WTC11 (cell line): ENCODE measurements around the gene ABHD12B. TPM values are rescaled to one million over a fixed set of nuclear protein-coding genes. Genes with fewer than 3 reads are reported as not detected.

Experiments
- ATAC-seq: fragments of 200-7000 bp; cut with Tn5 transposase; 2 replicates; pipeline ENCODE4 v1.10.0; 2021; ENCODE audit warnings: mild to moderate bottlenecking, moderate library complexity
- CTCF ChIA-PET: fragments of 300-600 bp; sonication (Branson Sonifier 250); formaldehyde crosslinking; loops from one replicate; lab custom pipeline; 2021; ENCODE audit warnings: antibody characterized with exemption; lab: Charles Lee
- POLR2A ChIA-PET: fragments of 350-600 bp; sonication (Branson Sonifier 250); formaldehyde crosslinking; loops from one replicate; lab custom pipeline; 2021; ENCODE audit warnings: antibody characterized with exemption; lab: Charles Lee
- DNase-seq: peaks from one replicate; pipeline ENCODE4 v3.0.0; 2021; ENCODE audit warnings: low spot score
- H3K27ac Mint-ChIP-seq: 2 replicates; pipeline ENCODE4 v1.8.0; 2021; ENCODE audit warnings: mixed read lengths
- H3K27me3 Mint-ChIP-seq: 2 replicates; pipeline ENCODE4 v1.8.0; 2021; ENCODE audit warnings: low read depth, mild to moderate bottlenecking, moderate library complexity, mixed read lengths
- H3K36me3 Mint-ChIP-seq: 2 replicates; pipeline ENCODE4 v1.8.0; 2021; ENCODE audit warnings: mixed read lengths
- H3K4me1 Mint-ChIP-seq: 2 replicates; pipeline ENCODE4 v1.8.0; 2022; ENCODE audit warnings: mixed read lengths
- H3K4me3 Mint-ChIP-seq: 2 replicates; pipeline ENCODE4 v1.8.0; 2021; ENCODE audit warnings: mild to moderate bottlenecking, moderate library complexity, mixed read lengths
- H3K9me3 Mint-ChIP-seq: 2 replicates; pipeline ENCODE4 v1.8.0; 2021; ENCODE audit warnings: mixed read lengths
- ATF1 ChIP-seq: sonication (generic); formaldehyde crosslinking; IDR thresholded peaks from 2 replicates; pipeline ENCODE4 v1.8.1; 2023; ENCODE audit warnings: mild to moderate bottlenecking, moderate library complexity, missing genetic modification reagents
- CREB1 ChIP-seq: sonication (generic); formaldehyde crosslinking; IDR thresholded peaks from 2 replicates; pipeline ENCODE4 v1.8.0; 2023; ENCODE audit warnings: mild to moderate bottlenecking, missing genetic modification reagents
- CREM ChIP-seq: sonication (generic); formaldehyde crosslinking; IDR thresholded peaks from 2 replicates; pipeline ENCODE4 v1.8.1; 2022; ENCODE audit warnings: mild to moderate bottlenecking, missing genetic modification reagents, moderate library complexity
- EMX1 ChIP-seq: fragments of 250-450 bp; sonication (Bioruptor Pico); IDR thresholded peaks from 2 replicates; pipeline ENCODE4 v1.8.0; 2021; ENCODE audit warnings: mild to moderate bottlenecking
- GABPB1 ChIP-seq: sonication (generic); formaldehyde crosslinking; IDR thresholded peaks from 2 replicates; pipeline ENCODE4 v1.8.1; 2023; ENCODE audit warnings: mild to moderate bottlenecking, missing genetic modification reagents
- IRF2 ChIP-seq: sonication (generic); formaldehyde crosslinking; IDR thresholded peaks from 2 replicates; pipeline ENCODE4 v1.8.0; 2022; ENCODE audit warnings: low read depth, missing genetic modification reagents, borderline replicate concordance
- MYBL2 ChIP-seq: sonication (generic); formaldehyde crosslinking; IDR thresholded peaks from 2 replicates; pipeline ENCODE4 v1.8.1; 2023; ENCODE audit warnings: mild to moderate bottlenecking, moderate library complexity, missing genetic modification reagents
- RORB ChIP-seq: fragments of 250-450 bp; sonication (Bioruptor Pico); IDR thresholded peaks from 2 replicates; pipeline ENCODE4 v1.9.0; 2021; ENCODE audit warnings: mild to moderate bottlenecking
- SP1 ChIP-seq: sonication (generic); formaldehyde crosslinking; conservative IDR thresholded peaks from 2 replicates; pipeline ENCODE4 v1.8.1; 2022; ENCODE audit warnings: missing genetic modification reagents
- ZNF138 ChIP-seq: sonication (generic); formaldehyde crosslinking; conservative IDR thresholded peaks from 2 replicates; pipeline ENCODE4 v1.8.1; 2022; ENCODE audit warnings: mild to moderate bottlenecking, moderate library complexity, missing genetic modification reagents
- ZNF219 ChIP-seq: sonication (generic); formaldehyde crosslinking; IDR thresholded peaks from 2 replicates; pipeline ENCODE4 v1.8.0; 2023; ENCODE audit warnings: missing genetic modification reagents, mild to moderate bottlenecking, borderline replicate concordance
- ZNF396 ChIP-seq: fragments of 250-450 bp; sonication (Bioruptor Pico); IDR thresholded peaks from 2 replicates; pipeline ENCODE4 v1.8.0; 2021; ENCODE audit warnings: mild to moderate bottlenecking, moderate library complexity, borderline replicate concordance
- ZNF416 ChIP-seq: fragments of 250-450 bp; sonication (Bioruptor Pico); IDR thresholded peaks from 2 replicates; pipeline ENCODE4 v1.9.0; 2021; ENCODE audit warnings: mild to moderate bottlenecking, inconsistent platforms
- ZNF423 ChIP-seq: fragments of 250-450 bp; sonication (Bioruptor Pico); IDR thresholded peaks from 2 replicates; pipeline ENCODE4 v2.1.2; 2022; ENCODE audit warnings: mild to moderate bottlenecking, moderate library complexity
- total RNA-seq: library from RNA; stranded (reverse); gene quantifications from 3 replicates; pipeline ENCODE4 v1.2.3, GENCODE V29; 2021
- TF ChIP-seq, protein P1 (sequence below): fragments of 250-450 bp; sonication (Bioruptor Pico); conservative IDR thresholded peaks from 2 replicates; pipeline ENCODE4 v1.9.0; 2021; ENCODE audit warnings: mild to moderate bottlenecking
- TF ChIP-seq, protein P2 (sequence below): sonication (generic); formaldehyde crosslinking; IDR thresholded peaks from 2 replicates; pipeline ENCODE4 v1.8.1; 2023; ENCODE audit warnings: mild to moderate bottlenecking, missing genetic modification reagents, moderate library complexity
- TF ChIP-seq, protein P3 (sequence below): sonication (generic); formaldehyde crosslinking; IDR thresholded peaks from 2 replicates; pipeline ENCODE4 v1.8.0; 2022; ENCODE audit warnings: mild to moderate bottlenecking, missing genetic modification reagents
- TF ChIP-seq, protein P4 (sequence below): fragments of 250-450 bp; sonication (Bioruptor Pico); IDR thresholded peaks from 2 replicates; pipeline ENCODE4 v2.1.2; 2022; ENCODE audit warnings: mild to moderate bottlenecking, moderate library complexity
- TF ChIP-seq, protein P5 (sequence below): sonication (generic); formaldehyde crosslinking; conservative IDR thresholded peaks from 2 replicates; pipeline ENCODE4 v1.8.1; 2023; ENCODE audit warnings: mild to moderate bottlenecking, low read depth, missing genetic modification reagents, moderate library complexity
- TF ChIP-seq, protein P6 (sequence below): sonication (generic); formaldehyde crosslinking; IDR thresholded peaks from 2 replicates; pipeline ENCODE4 v1.8.1; 2022; ENCODE audit warnings: missing genetic modification reagents, borderline replicate concordance
- TF ChIP-seq, protein P7 (sequence below): fragments of 200-600 bp; IDR thresholded peaks from 2 replicates; pipeline ENCODE4 v1.8.0; 2022; ENCODE audit warnings: antibody characterized with exemption

ABHD12B gene
- total RNA-seq, 1 experiment from 2014 or later = 156 TPM

DNA sequence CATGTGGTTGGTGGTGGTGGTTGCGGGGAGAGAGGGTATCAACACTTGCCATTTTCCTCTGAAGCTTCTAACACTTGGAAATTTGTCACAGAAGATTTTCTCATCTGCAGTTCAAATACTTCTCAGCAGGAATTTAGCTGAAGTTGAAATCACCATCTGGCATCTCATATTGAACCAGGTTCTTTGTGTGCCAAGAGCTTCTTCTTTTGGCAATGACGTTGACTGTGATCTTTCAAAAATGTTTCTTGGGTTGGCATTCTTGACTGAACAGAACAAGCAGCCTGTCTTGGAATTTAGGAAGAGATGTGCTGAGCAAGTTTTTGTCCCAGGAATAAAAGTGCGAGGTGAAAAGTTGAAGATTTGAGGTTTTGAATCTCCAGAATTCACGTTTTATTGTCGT, 32.2 kb upstream of the ABHD12B start:
- ATAC-seq = no peak
- Mint-ChIP-seq H3K9me3 (peaks cover 7% of the 10 kb centered on the region), H3K4me1 (peaks cover 2% of the 10 kb centered on the region; the same call in 1 of the 2 replicates), H3K4me3 (no peak overlapping the region), H3K27ac (no peak overlapping the region), H3K36me3 (no peaks in the 10 kb centered on the region), H3K27me3 (peaks cover 7% of the 10 kb centered on the region)
- POLR2A ChIA-PET = interaction anchor here (1.2 kb wide), 1 partner anchor 32 kb away, joined by 3 read pairs; the partner anchor contains the start of gene ABHD12B
- no peak for DNase-seq
- CTCF ChIA-PET = interaction anchor here (2.9 kb wide), 1 partner anchor 20 kb away, joined by 12 read pairs; no protein-coding TSS in a partner anchor
- TF ChIP-seq ZNF396 (CRISPR knock-in tag) = no peak
- no peak for TF ChIP-seq RORB (CRISPR knock-in tag)
- TF ChIP-seq, protein P1, sequence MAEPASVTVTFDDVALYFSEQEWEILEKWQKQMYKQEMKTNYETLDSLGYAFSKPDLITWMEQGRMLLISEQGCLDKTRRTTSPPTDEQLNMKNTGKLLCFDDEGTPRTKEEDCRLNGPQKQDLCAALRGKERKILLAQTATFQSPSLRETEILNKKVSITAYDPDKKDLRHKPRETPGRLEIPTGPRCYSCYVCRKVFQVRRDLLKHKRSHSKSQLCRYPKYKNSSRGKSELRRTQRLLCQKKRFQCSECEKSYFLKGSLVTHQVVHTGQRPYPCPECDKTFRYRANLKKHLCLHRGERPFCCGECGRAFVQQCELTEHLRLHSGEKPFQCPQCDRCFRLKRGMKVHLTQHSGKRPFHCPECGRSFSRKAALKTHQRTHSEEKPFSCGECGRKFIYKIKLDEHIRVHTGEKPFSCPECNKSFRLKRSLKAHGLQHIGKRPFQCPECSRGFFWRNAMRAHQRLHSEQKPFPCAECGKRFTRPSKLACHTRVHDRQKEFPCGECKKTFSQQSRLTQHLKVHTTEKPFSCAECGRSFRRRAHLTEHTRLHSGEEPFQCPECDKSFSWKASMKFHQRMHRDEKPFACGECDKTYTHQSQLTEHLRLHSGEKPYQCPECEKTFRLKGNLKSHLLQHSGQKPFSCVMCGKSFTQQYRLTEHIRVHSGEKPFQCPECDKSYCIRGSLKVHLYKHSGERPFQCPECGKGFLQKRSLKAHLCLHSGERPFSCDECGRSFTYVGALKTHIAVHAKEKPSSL = no peak
- no peak for TF ChIP-seq SP1
- no peak for TF ChIP-seq MYBL2
- TF ChIP-seq, protein P2, sequence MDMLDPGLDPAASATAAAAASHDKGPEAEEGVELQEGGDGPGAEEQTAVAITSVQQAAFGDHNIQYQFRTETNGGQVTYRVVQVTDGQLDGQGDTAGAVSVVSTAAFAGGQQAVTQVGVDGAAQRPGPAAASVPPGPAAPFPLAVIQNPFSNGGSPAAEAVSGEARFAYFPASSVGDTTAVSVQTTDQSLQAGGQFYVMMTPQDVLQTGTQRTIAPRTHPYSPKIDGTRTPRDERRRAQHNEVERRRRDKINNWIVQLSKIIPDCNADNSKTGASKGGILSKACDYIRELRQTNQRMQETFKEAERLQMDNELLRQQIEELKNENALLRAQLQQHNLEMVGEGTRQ = no peak
- TF ChIP-seq, protein P3, sequence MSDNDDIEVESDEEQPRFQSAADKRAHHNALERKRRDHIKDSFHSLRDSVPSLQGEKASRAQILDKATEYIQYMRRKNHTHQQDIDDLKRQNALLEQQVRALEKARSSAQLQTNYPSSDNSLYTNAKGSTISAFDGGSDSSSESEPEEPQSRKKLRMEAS (CRISPR knock-in tag) = no peak
- no peak for TF ChIP-seq ZNF138 (CRISPR knock-in tag)
- TF ChIP-seq, protein P4, sequence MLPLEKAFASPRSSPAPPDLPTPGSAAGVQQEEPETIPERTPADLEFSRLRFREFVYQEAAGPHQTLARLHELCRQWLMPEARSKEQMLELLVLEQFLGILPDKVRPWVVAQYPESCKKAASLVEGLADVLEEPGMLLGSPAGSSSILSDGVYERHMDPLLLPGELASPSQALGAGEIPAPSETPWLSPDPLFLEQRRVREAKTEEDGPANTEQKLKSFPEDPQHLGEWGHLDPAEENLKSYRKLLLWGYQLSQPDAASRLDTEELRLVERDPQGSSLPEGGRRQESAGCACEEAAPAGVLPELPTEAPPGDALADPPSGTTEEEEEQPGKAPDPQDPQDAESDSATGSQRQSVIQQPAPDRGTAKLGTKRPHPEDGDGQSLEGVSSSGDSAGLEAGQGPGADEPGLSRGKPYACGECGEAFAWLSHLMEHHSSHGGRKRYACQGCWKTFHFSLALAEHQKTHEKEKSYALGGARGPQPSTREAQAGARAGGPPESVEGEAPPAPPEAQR (CRISPR knock-in tag) = no peak
- no peak for TF ChIP-seq ZNF423 (CRISPR knock-in tag)
- TF ChIP-seq, protein P5, sequence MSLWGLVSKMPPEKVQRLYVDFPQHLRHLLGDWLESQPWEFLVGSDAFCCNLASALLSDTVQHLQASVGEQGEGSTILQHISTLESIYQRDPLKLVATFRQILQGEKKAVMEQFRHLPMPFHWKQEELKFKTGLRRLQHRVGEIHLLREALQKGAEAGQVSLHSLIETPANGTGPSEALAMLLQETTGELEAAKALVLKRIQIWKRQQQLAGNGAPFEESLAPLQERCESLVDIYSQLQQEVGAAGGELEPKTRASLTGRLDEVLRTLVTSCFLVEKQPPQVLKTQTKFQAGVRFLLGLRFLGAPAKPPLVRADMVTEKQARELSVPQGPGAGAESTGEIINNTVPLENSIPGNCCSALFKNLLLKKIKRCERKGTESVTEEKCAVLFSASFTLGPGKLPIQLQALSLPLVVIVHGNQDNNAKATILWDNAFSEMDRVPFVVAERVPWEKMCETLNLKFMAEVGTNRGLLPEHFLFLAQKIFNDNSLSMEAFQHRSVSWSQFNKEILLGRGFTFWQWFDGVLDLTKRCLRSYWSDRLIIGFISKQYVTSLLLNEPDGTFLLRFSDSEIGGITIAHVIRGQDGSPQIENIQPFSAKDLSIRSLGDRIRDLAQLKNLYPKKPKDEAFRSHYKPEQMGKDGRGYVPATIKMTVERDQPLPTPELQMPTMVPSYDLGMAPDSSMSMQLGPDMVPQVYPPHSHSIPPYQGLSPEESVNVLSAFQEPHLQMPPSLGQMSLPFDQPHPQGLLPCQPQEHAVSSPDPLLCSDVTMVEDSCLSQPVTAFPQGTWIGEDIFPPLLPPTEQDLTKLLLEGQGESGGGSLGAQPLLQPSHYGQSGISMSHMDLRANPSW (CRISPR knock-in tag) = no peak
- TF ChIP-seq EMX1 (CRISPR knock-in tag) = no peak
- TF ChIP-seq CREB1 (CRISPR knock-in tag) = no peak
- TF ChIP-seq ATF1 (CRISPR knock-in tag) = no peak
- no peak for TF ChIP-seq CREM (CRISPR knock-in tag)
- no peak for TF ChIP-seq GABPB1 (CRISPR knock-in tag)

DNA sequence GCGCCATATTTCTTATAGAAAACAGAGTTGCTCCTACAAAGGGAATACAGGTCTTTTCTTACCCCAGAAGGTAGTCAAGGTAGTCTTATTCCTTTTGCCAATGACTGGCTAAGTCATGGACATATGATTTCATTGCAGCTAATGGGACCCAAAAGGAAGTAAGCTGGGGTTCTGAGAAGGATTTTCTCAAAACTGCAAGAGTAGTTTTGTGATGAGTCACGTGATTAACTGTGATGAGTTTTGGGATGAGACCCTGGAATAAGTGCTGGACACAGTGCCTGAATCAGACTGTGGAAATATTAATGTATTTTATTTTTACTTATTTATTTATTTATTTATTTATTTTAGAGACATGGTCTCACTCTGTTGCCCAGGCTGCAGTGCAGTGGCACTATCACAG, 27.5 kb upstream of the ABHD12B start:
- ChIA-PET POLR2A (no interaction called here), CTCF (interaction anchor here (1.4 kb wide), 1 partner anchor 16 kb away, joined by 6 read pairs; no protein-coding TSS in a partner anchor)
- Mint-ChIP-seq H3K36me3 (no peaks in the 10 kb centered on the region), H3K4me3 (no peak overlapping the region), H3K4me1 (0 out of 2 replicates have a peak, but pooled peaks cover 3% of the 10 kb centered on the region), H3K27ac (no peak overlapping the region), H3K9me3 (peaks cover 7% of the 10 kb centered on the region), H3K27me3 (no peaks in the 10 kb centered on the region)
- ATAC-seq (no peak), DNase-seq (no peak)
- TF ChIP-seq, protein P1 = no peak
- TF ChIP-seq IRF2 (CRISPR knock-in tag) = no peak
- TF ChIP-seq, protein P6, sequence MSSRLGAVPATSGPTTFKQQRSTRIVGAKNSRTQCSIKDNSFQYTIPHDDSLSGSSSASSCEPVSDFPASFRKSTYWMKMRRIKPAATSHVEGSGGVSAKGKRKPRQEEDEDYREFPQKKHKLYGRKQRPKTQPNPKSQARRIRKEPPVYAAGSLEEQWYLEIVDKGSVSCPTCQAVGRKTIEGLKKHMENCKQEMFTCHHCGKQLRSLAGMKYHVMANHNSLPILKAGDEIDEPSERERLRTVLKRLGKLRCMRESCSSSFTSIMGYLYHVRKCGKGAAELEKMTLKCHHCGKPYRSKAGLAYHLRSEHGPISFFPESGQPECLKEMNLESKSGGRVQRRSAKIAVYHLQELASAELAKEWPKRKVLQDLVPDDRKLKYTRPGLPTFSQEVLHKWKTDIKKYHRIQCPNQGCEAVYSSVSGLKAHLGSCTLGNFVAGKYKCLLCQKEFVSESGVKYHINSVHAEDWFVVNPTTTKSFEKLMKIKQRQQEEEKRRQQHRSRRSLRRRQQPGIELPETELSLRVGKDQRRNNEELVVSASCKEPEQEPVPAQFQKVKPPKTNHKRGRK (CRISPR knock-in tag) = no peak
- TF ChIP-seq, protein P7, sequence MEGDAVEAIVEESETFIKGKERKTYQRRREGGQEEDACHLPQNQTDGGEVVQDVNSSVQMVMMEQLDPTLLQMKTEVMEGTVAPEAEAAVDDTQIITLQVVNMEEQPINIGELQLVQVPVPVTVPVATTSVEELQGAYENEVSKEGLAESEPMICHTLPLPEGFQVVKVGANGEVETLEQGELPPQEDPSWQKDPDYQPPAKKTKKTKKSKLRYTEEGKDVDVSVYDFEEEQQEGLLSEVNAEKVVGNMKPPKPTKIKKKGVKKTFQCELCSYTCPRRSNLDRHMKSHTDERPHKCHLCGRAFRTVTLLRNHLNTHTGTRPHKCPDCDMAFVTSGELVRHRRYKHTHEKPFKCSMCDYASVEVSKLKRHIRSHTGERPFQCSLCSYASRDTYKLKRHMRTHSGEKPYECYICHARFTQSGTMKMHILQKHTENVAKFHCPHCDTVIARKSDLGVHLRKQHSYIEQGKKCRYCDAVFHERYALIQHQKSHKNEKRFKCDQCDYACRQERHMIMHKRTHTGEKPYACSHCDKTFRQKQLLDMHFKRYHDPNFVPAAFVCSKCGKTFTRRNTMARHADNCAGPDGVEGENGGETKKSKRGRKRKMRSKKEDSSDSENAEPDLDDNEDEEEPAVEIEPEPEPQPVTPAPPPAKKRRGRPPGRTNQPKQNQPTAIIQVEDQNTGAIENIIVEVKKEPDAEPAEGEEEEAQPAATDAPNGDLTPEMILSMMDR = no peak
- no peak for TF ChIP-seq ZNF219 (CRISPR knock-in tag)
- TF ChIP-seq ZNF416 (CRISPR knock-in tag) = no peak
